Measurements from ENCODE around the gene TBCE. TPM values are rescaled to one million over a fixed set of nuclear protein-coding genes. Genes with fewer than 3 reads are reported as not detected.
"Not testable (repeated sequence)": the region's sequence is repeated elsewhere in the genome, so short reads cannot be mapped to it uniquely, and the experiment has no call there.

The TBCE gene
- total RNA-seq, 1 donor from 2014 or later: 19.1 TPM

DNA sequence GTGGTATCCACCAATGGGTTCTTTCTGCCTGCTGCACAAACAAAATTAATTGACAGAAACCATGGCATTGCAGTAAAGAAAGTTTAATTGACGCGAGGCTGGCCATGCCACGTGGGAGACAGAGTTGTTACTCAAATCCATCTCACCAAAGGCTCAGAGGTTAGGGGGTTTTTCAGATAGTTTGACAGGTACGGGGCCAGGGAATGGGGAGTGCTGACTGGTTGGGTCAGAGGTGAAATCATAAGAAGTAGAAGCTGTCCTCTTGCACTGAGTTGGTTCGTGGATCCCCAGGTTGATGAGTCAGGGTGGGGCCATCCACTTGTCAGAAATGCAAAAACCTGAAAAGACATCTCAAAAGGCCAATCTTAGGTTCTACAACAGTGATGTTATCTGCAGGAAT lies 941 bp upstream of the TBCE start:
- ATAC-seq (ENCODE audit: low read depth) (no peak), DNase-seq (no peak)
- Mint-ChIP-seq H3K9me3 (no peaks in the 10 kb centered on the region), H3K4me3 (peak overlapping the region; percentile 97), H3K27ac (peak overlapping the region; percentile 25), H3K36me3 (ENCODE audit: low read depth) (peaks cover 7% of the 10 kb centered on the region), H3K4me1 (peaks cover 29% of the 10 kb centered on the region), H3K27me3 (no peaks in the 10 kb centered on the region)
- TF ChIP-seq, protein P1, sequence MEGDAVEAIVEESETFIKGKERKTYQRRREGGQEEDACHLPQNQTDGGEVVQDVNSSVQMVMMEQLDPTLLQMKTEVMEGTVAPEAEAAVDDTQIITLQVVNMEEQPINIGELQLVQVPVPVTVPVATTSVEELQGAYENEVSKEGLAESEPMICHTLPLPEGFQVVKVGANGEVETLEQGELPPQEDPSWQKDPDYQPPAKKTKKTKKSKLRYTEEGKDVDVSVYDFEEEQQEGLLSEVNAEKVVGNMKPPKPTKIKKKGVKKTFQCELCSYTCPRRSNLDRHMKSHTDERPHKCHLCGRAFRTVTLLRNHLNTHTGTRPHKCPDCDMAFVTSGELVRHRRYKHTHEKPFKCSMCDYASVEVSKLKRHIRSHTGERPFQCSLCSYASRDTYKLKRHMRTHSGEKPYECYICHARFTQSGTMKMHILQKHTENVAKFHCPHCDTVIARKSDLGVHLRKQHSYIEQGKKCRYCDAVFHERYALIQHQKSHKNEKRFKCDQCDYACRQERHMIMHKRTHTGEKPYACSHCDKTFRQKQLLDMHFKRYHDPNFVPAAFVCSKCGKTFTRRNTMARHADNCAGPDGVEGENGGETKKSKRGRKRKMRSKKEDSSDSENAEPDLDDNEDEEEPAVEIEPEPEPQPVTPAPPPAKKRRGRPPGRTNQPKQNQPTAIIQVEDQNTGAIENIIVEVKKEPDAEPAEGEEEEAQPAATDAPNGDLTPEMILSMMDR (IDR thresholded peaks at IDR 0.05): no peak
- ChIA-PET CTCF (interaction anchor here (2.0 kb wide), 1 partner anchor 50 kb away, joined by 8 read pairs; no protein-coding TSS in a partner anchor), POLR2A (no interaction called here)
- intact Hi-C loops (cut with micrococcal nuclease): loop anchor here (2.0 kb wide), 1 partner anchor 205 kb away; the partner anchor contains the start of gene RBM34

DNA sequence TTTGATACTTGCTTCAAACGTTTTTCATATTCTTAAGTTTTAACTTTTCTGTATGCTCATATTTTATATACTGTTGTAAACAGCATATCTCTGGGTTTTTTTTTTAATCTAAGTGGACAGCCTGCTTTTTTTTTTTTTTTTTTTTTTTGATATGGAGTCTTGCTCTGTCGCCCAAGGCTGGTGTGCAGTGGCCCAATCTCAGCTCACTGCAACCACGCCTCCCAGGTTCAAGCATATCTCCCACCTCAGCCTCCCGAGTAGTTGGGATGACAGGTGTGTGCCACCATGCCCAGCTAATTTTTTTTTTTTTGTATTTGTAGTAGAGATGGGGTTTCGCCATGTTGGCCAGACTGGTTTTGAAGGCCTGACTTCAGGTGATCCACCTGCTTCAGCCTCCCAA lies 1.2 kb downstream of the TBCE start:
- Mint-ChIP-seq H3K4me1 (peaks cover 29% of the 10 kb centered on the region), H3K27me3 (no peaks in the 10 kb centered on the region), H3K4me3 (peak overlapping the region; percentile 97), H3K9me3 (no peaks in the 10 kb centered on the region), H3K27ac (no peak overlapping the region), H3K36me3 (ENCODE audit: low read depth) (peaks cover 7% of the 10 kb centered on the region)
- TF ChIP-seq, protein P1 (IDR thresholded peaks at IDR 0.05): no peak
- ATAC-seq (ENCODE audit: low read depth) (no peak), DNase-seq (no peak)
- ChIA-PET CTCF (interaction anchor here (0.7 to 2.0 kb wide), 2 partner anchors 47 to 984 kb away, joined by 4 to 8 read pairs; no protein-coding TSS in a partner anchor), POLR2A (no interaction called here)
- intact Hi-C loops (cut with micrococcal nuclease): no loop called here

DNA sequence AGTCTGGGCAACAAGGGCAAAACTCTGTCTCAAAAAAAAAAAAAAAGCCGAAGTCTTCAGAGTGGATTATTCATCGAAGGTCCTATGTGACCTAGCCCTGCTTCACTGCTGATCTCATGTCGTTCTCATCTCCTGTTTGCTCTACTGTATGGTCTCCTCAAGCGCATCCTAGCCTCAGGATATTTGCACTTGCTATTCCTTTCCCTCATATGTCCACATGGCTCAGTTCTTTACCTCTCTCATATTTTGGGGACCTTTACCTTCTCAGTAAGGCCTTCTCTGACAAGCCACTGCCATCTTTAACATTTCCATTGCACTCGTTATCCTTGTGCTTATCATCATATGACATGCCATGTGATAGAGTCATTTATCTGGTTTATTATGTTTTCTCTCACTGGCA lies 2.6 kb downstream of the TBCE start:
- TF ChIP-seq, protein P1 (IDR thresholded peaks at IDR 0.05): no peak
- DNase-seq: no peak
- no peak overlapping the region for H3K27ac Mint-ChIP-seq
- intact Hi-C loops (cut with micrococcal nuclease): no loop called here
- H3K27me3 Mint-ChIP-seq: no peaks in the 10 kb centered on the region
- no peaks in the 10 kb centered on the region for H3K9me3 Mint-ChIP-seq
- ChIA-PET POLR2A (interaction anchor here (0.7 kb wide), 1 partner anchor 30 kb away, joined by 6 read pairs; no protein-coding TSS in a partner anchor), CTCF (no interaction called here)
- H3K36me3 Mint-ChIP-seq (ENCODE audit: low read depth): peaks cover 7% of the 10 kb centered on the region
- peaks cover 29% of the 10 kb centered on the region for H3K4me1 Mint-ChIP-seq
- no peak for ATAC-seq (ENCODE audit: low read depth)
- no peak overlapping the region for H3K4me3 Mint-ChIP-seq

DNA sequence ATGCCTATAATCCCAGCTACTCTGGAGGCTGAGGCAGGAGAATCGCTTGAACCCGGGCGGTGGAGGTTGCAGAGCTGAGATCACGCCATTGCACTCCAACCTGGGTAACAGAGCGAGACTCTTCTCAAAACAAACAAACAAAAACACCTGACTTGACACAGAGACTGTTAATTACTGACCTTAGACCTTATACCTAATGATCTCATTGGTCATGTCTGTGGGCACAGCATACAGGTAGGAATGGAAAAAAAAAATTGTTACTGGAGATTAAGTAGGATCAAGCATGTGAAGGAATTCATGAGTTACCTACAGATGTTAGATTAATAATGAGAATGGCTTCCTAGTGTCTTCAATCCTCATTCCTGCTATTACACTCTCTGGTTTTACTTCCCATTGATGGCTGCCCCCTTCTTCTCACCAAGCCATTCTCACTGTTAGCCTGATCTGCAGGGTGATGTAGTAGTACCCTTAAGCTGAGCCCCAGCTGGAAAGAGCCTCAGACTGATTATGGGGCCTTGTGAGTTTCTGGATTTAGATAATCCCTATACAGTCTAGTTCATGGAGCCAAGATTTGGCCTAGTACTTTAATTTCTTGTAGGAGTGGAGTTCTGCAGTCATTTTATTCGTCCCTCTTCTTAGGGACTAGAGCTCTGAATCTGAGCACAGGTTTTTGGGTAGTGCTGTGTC lies 8.8 kb downstream of the TBCE start:
- TF ChIP-seq, protein P1 (IDR thresholded peaks at IDR 0.05): no peak
- ChIA-PET CTCF (interaction anchor here (0.8 kb wide), 1 partner anchor 27 kb away, joined by 3 read pairs; no protein-coding TSS in a partner anchor), POLR2A (no interaction called here)
- intact Hi-C loops (cut with micrococcal nuclease): no loop called here
- Mint-ChIP-seq H3K36me3 (ENCODE audit: low read depth) (peaks cover 25% of the 10 kb centered on the region), H3K27ac (no peak overlapping the region), H3K27me3 (no peaks in the 10 kb centered on the region), H3K4me1 (no peaks in the 10 kb centered on the region), H3K9me3 (no peaks in the 10 kb centered on the region), H3K4me3 (no peak overlapping the region)
- ATAC-seq (ENCODE audit: low read depth) (no peak), DNase-seq (no peak)

DNA sequence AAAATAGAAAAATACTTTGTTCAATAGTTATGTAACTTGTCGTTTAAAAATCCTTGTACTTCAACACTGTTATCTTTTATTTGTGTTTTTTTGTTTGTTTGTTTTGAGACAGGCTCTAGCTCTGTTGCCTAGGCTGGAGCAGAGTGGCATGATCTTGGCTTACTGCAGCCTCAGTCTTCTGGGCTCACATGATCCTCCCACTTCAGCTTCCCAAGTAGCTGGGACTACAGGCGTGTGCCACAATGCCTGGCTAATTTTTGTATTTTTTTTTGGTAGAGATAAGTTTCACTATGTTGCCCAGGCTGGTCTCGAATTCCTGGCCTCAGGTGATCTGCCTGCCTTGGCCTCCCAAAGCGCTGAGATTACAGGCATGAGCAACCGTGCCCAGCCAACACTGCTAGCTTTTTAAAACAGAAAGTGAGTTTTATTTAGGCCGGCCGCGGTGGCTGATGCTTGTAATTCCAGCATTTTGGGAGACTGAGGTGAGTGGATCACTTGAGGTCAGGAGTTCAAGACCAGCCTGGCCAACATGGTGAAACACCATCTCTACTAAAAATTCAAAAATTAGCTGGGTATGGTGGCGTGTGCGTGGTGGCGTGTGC lies 11.0 kb downstream of the TBCE start:
- ATAC-seq (ENCODE audit: low read depth); intact Hi-C loops (cut with micrococcal nuclease); H3K4me1 Mint-ChIP-seq; H3K27me3 Mint-ChIP-seq; H3K9me3 Mint-ChIP-seq; DNase-seq; H3K27ac Mint-ChIP-seq; POLR2A ChIA-PET; H3K4me3 Mint-ChIP-seq; CTCF ChIA-PET: not testable (repeated sequence)
- peaks cover 31% of the 10 kb centered on the region for H3K36me3 Mint-ChIP-seq (ENCODE audit: low read depth)

DNA sequence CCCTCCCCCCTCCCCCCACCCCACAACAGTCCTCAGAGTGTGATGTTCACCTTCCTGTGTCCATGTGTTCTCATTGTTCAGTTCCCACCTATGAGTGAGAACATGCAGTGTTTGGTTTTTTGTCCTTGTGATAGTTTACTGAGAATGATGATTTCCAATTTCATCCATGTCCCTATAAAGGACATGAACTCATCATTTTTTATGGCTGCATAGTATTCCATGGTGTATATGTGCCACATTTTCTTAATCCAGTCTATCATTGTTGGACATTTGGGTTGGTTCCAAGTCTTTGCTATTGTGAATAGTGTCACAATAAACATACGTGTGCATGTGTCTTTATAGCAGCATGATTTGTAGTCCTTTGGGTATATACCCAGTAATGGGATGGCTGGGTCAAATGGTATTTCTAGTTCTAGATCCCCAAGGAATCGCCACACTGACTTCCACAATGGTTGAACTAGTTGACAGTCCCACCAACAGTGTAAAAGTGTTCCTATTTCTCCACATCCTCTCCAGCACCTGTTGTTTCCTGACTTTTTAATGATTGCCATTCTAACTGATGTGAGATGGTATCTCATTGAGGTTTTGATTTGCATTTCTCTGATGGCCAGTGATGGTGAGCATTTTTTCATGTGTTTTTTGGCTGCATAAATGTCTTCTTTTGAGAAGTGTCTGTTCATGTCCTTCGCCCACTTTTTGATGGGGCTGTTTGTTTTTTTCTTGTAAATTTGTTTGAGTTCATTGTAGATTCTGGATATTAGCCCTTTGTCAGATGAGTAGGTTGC lies 14.9 kb downstream of the TBCE start:
- H3K4me1 Mint-ChIP-seq; H3K27ac Mint-ChIP-seq; DNase-seq; H3K4me3 Mint-ChIP-seq; ATAC-seq (ENCODE audit: low read depth); intact Hi-C loops (cut with micrococcal nuclease); POLR2A ChIA-PET; CTCF ChIA-PET; H3K9me3 Mint-ChIP-seq; H3K27me3 Mint-ChIP-seq: not testable (repeated sequence)
- peaks cover 32% of the 10 kb centered on the region for H3K36me3 Mint-ChIP-seq (ENCODE audit: low read depth)

DNA sequence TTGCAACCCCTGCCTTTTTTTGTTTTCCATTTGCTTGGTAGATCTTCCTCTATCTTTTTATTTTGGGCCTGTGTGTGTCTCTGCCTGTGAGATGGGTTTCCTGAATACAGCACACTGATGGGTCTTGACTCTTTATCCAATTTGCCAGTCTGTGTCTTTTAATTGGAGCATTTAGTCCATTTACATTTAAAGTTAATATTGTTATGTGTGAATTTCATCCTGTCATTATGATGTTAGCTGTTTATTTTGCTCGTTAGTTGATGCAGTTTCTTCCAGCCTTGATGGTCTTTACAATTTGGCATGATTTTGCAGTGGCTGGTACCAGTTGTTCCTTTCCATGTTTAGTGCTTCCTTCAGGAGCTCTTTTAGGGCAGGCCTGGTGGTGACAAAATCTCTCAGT lies 18.4 kb downstream of the TBCE start:
- intact Hi-C loops (cut with micrococcal nuclease); POLR2A ChIA-PET; H3K27me3 Mint-ChIP-seq; H3K4me3 Mint-ChIP-seq; ATAC-seq (ENCODE audit: low read depth); DNase-seq; H3K27ac Mint-ChIP-seq; H3K9me3 Mint-ChIP-seq; H3K4me1 Mint-ChIP-seq; CTCF ChIA-PET: not testable (repeated sequence)
- peaks cover 27% of the 10 kb centered on the region for H3K36me3 Mint-ChIP-seq (ENCODE audit: low read depth)
